Measurements from ENCODE around the gene TMC3.

TMC3 gene

DNA sequence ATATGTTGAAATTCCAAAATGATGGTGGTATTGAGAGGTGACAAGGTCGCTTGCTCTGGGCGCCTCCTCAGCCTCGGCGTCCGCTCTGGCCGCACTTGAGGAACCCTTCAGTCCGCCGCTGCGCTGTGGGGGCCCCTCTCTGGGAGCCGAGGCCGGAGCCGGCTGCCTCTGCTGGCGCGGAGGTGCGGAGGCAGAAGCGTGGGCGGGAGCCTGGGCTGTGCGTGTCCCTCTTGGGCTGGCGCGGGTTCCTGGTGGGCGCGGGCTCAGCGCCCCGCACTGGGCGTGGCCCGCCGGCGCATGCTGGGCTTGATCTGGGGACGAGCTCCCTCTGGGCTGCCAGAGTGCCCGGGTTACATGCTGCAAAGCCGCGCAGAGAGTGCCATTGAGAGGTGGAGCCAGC is 39.8 kb upstream of the TMC3 start:
- H3K9me3 Mint-ChIP-seq = peaks cover 5% of the 10 kb centered on the region
- peaks cover 3% of the 10 kb centered on the region for H3K27me3 Mint-ChIP-seq (ENCODE audit: low read depth, poor library complexity)
- H3K36me3 Mint-ChIP-seq (ENCODE audit: low read depth) = no peaks in the 10 kb centered on the region
- H3K4me3 Mint-ChIP-seq = no peak overlapping the region
- DNase-seq = no peak
- no peak overlapping the region for H3K27ac Mint-ChIP-seq
- no peak for TF ChIP-seq CTCF (IDR thresholded peaks at IDR 0.05)
- peaks cover 58% of the 10 kb centered on the region for H3K4me1 Mint-ChIP-seq

DNA sequence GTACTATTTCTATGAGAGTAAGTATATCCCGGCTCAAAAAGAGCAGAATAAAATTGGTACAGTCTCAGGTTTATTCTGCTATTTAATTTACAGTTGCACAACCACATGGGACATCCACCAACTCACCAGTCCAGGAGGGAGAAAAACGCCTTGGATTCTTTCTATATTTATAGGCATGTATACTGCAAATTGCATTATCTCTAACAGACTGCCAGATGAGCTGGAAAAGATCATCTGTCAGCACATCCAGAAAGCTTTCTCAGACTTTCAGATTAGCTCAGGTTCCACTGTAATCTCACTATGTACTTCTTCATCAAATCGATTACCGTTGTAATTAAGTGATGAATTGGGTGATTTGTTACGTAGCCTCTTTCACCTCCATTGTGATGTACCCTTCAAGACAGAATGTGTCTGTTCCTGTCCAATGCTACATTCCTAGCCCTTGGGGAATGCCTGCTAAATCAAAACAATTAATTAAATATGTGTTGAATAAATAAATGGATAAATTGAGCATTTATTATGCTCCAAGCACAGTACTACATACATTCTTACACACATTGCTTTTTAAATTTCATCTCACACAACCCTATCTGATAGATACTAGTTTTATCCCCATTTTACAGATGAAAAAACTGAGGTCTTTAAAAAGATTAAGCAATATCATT is 38.1 kb upstream of the TMC3 start:
- no peak overlapping the region for H3K4me3 Mint-ChIP-seq
- peaks cover 5% of the 10 kb centered on the region for H3K9me3 Mint-ChIP-seq
- no peaks in the 10 kb centered on the region for H3K36me3 Mint-ChIP-seq (ENCODE audit: low read depth)
- DNase-seq = no peak
- H3K4me1 Mint-ChIP-seq = peaks cover 49% of the 10 kb centered on the region
- no peak for TF ChIP-seq CTCF (IDR thresholded peaks at IDR 0.05)
- peaks cover 3% of the 10 kb centered on the region for H3K27me3 Mint-ChIP-seq (ENCODE audit: low read depth, poor library complexity)
- no peak overlapping the region for H3K27ac Mint-ChIP-seq

GRCh38 chr15:81411051-81411450 is 37.0 kb upstream of the TMC3 start:
- Mint-ChIP-seq H3K4me1 (peaks cover 47% of the 10 kb centered on the region), H3K9me3 (peaks cover 5% of the 10 kb centered on the region), H3K27ac (no peak overlapping the region), H3K36me3 (ENCODE audit: low read depth) (no peaks in the 10 kb centered on the region), H3K4me3 (peak overlapping the region; percentile 79), H3K27me3 (ENCODE audit: low read depth, poor library complexity) (no peaks in the 10 kb centered on the region)
- no peak for DNase-seq
- no peak for TF ChIP-seq CTCF (IDR thresholded peaks at IDR 0.05)

GRCh38 chr15:81410318-81410753 is 36.3 kb upstream of the TMC3 start:
- no peaks in the 10 kb centered on the region for H3K27me3 Mint-ChIP-seq (ENCODE audit: low read depth, poor library complexity)

GRCh38 chr15:81407718-81408117 is 33.7 kb upstream of the TMC3 start:
- TF ChIP-seq CTCF (IDR thresholded peaks at IDR 0.05) = no peak

More at GRCh38 chr15:81410318-81410753, 36.3 kb upstream of the TMC3 start:
- peaks cover 40% of the 10 kb centered on the region for H3K4me1 Mint-ChIP-seq
- peak overlapping the region; percentile 79 for H3K4me3 Mint-ChIP-seq
- DNase-seq = peak; percentile 37
- H3K9me3 Mint-ChIP-seq = peaks cover 5% of the 10 kb centered on the region
- peak; percentile 56 for TF ChIP-seq CTCF (IDR thresholded peaks at IDR 0.05)
- no peak overlapping the region for H3K27ac Mint-ChIP-seq
- no peaks in the 10 kb centered on the region for H3K36me3 Mint-ChIP-seq (ENCODE audit: low read depth)

GRCh38 chr15:81407176-81407575 is 33.2 kb upstream of the TMC3 start:
- no peak overlapping the region for H3K4me3 Mint-ChIP-seq
- no peak for DNase-seq
- no peaks in the 10 kb centered on the region for H3K9me3 Mint-ChIP-seq
- no peaks in the 10 kb centered on the region for H3K36me3 Mint-ChIP-seq (ENCODE audit: low read depth)
- H3K4me1 Mint-ChIP-seq = peaks cover 22% of the 10 kb centered on the region
- TF ChIP-seq CTCF (IDR thresholded peaks at IDR 0.05) = no peak
- H3K27me3 Mint-ChIP-seq (ENCODE audit: low read depth, poor library complexity) = no peaks in the 10 kb centered on the region
- no peak overlapping the region for H3K27ac Mint-ChIP-seq

More at GRCh38 chr15:81407718-81408117, 33.7 kb upstream of the TMC3 start:
- Mint-ChIP-seq H3K4me3 (no peak overlapping the region), H3K4me1 (peaks cover 22% of the 10 kb centered on the region), H3K27me3 (ENCODE audit: low read depth, poor library complexity) (no peaks in the 10 kb centered on the region), H3K36me3 (ENCODE audit: low read depth) (no peaks in the 10 kb centered on the region), H3K9me3 (no peaks in the 10 kb centered on the region), H3K27ac (no peak overlapping the region)
- DNase-seq = no peak
